Mucosa of rectum (tissue), 2 donors: ENCODE measurements around the gene ANKRD1.

Experiments used
- H3K27ac ChIP-seq, 2 donors: one replicate each; pipeline ENCODE4 v1.7.0; 2013; ENCODE audit warnings: inconsistent platforms in 2 of 2, low read depth in 2 of 2, low read length in 2 of 2
- H3K27me3 ChIP-seq, 2 donors: one replicate each; pipeline ENCODE4 v1.7.0; 2013; ENCODE audit warnings: low read length in 2 of 2; ENCODE audit not compliant: control insufficient read depth in 2 of 2, insufficient read depth in 2 of 2
- H3K36me3 ChIP-seq, 2 donors: one replicate each; pipeline ENCODE4 v1.7.0; 2013; ENCODE audit warnings: low read length in 2 of 2; ENCODE audit not compliant: control insufficient read depth in 2 of 2, insufficient read depth in 2 of 2
- H3K4me1 ChIP-seq, 2 donors: one replicate each; pipeline ENCODE4 v1.7.0; 2013; ENCODE audit warnings: low read length in 2 of 2, mild to moderate bottlenecking in 1 of 2; ENCODE audit not compliant: control insufficient read depth in 2 of 2, insufficient read depth in 2 of 2
- H3K4me3 ChIP-seq, 2 donors: one replicate each; pipeline ENCODE4 v1.7.0; 2013; ENCODE audit warnings: low read length in 2 of 2
- H3K9ac ChIP-seq, 2 donors: one replicate each; pipeline ENCODE4 v1.7.0; 2013; ENCODE audit warnings: low read length in 2 of 2, low read depth in 1 of 2, mild to moderate bottlenecking in 1 of 2
- H3K9me3 ChIP-seq, 2 donors: one replicate each; pipeline ENCODE4 v1.7.0; 2013; ENCODE audit warnings: low read length in 2 of 2; ENCODE audit not compliant: control insufficient read depth in 2 of 2
- donor health status: healthy.
- donor health status: Normal muscosa, but diverticular disease.

The ANKRD1 gene

GRCh38 chr10:90921906-90922305 lies 1.0 kb upstream of the ANKRD1 start:
- no peak overlapping the region for H3K9ac ChIP-seq
- no peaks in the 10 kb centered on the region for H3K36me3 ChIP-seq
- H3K9me3 ChIP-seq: no peaks in the 10 kb centered on the region
- H3K4me1 ChIP-seq: no peaks in the 10 kb centered on the region
- no peak overlapping the region for H3K27ac ChIP-seq
- no peak overlapping the region for H3K4me3 ChIP-seq
- no peaks in the 10 kb centered on the region for H3K27me3 ChIP-seq

DNA sequence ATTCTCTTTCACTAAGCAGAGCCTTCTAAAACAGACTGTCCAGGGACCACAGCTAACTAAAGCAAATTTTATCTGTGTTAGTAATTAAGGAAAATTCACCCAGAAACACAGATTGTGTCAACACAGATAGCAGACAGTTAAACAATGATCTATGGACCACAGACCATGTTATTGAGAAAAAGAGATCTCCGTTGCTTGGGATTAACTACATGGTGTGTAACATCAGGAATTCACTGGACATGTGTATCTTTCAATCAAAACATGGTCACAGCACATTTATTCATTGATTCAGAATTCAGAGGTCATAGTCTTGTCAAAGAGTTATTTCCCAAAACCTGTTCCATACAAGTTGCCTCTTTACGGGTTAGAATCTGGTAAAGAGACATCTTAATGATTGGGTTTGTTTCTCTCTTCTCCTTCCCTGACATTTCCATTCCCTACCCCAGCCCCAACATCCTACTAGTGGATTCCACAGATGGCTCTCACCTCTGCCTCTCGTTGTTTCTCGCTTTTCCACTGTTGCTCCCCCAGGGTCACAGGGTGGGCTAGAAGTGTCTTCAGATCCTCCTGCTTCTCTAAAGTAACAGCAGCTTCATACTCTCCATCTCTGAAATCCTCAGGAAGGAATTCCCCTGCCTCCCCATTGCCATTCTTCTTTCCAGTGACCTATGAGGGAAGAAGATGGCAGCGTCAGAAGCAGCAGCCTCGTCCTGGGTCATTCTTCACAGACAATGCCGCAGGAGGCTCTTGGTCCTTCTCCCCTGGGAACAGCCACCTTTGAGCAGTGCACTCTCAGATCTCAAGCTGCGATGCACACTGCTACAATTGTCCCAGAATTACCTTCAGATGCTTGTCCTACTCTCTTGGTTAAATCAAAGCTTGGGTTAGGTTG lies 958 bp downstream of the ANKRD1 start:
- Histone ChIP-seq H3K27me3 (no peaks in the 10 kb centered on the region), H3K9me3 (no peaks in the 10 kb centered on the region), H3K4me1 (no peaks in the 10 kb centered on the region), H3K36me3 (no peaks in the 10 kb centered on the region), H3K27ac (no peak overlapping the region), H3K4me3 (no peak overlapping the region), H3K9ac (no peak overlapping the region)

DNA sequence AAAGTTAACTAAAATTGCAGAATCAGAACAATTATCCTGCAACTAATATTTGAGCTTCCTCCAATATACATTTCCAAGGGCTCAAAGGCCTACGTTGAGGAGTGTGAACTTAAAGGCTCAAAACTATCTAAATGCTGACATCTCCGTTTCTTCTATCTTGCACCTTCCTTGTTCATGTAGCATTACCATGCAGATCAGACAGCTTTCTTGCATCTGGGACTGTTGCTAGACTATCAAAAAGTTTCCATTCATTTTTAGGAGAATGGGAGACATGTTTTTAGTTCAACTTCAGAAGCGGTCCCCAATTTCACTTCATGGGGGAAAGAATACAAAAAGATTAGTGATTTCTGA lies 2.9 kb downstream of the ANKRD1 start:
- Histone ChIP-seq H3K9me3 (no peaks in the 10 kb centered on the region), H3K4me1 (no peaks in the 10 kb centered on the region), H3K36me3 (no peaks in the 10 kb centered on the region), H3K9ac (no peak overlapping the region), H3K27ac (no peak overlapping the region), H3K27me3 (no peaks in the 10 kb centered on the region), H3K4me3 (no peak overlapping the region)

DNA sequence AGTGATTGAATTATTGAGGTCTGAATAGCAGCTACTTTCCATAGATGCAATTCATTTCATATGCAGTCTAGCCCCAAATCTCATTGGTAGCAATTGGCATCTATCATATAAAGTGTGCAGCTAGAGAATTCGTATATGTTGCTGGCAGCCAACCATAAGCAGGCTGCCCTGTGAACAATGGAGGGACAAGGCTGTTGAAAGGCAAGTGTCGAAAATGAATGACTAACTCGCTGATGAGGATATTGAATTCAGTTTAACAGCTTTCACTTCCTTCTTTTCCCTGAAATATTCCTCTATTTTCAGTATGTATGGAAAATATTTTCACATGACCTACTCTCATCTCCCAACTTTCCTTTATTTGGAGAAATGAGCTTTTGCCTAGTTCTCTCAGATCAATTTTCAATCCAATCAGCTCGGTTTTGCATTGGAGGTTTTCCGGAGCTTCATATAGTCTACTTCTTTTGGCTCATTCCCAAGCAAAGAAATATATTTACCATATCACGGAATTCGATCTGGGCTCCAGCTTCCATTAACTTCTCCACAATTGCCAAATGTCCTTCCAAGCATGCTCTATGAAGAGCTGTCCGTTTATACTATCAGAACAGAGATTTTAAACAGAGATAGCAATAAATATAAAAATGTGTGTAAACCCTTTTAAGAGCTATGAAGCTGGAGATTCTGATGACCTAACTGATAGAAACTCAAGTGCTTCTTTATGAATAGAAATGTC lies 3.5 kb downstream of the ANKRD1 start:
- no peaks in the 10 kb centered on the region for H3K36me3 ChIP-seq
- no peaks in the 10 kb centered on the region for H3K4me1 ChIP-seq
- no peak overlapping the region for H3K27ac ChIP-seq
- no peaks in the 10 kb centered on the region for H3K9me3 ChIP-seq
- H3K27me3 ChIP-seq: no peaks in the 10 kb centered on the region
- no peak overlapping the region for H3K4me3 ChIP-seq
- H3K9ac ChIP-seq: no peak overlapping the region

DNA sequence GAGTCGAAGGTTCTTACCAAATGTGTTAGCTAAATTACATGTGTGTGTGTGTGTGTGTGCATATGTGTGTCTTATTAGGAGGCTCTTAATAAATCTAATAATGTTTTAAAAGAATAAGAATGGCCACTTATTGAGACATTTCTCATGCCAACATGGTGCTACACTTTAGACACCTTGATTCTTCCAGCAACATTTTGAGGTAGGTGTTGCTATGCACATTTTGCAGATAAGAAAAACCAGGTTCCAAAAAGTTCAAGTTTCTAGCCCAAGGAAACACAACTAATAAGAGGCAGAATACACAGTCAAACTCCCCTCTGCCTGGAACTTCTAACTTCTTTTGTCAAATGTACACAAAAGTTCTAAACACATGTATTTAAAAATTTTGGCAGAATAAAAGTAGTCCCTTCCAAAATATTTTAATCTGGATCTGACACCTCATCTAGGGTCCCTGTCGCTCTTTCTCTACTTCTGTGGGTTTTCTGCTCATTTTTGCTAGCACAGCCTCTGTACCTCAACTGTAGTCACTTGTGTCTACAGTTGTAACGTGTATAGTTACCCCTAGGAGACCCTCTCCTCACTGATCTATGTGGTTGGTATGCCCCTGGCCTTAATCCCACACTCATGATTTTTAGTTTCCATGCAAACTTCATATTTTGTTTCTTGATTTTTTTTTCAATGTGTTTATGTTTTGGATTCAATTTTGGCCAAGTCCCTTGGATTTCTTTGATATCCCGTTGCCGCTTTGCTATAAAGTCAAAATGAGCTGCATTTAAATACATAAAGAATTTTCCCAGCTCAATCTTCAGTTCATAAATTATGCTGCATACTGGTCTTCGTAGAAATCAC lies 4.3 kb downstream of the ANKRD1 start:
- H3K4me3 ChIP-seq: no peak overlapping the region
- no peak overlapping the region for H3K9ac ChIP-seq
- H3K4me1 ChIP-seq: no peaks in the 10 kb centered on the region
- no peaks in the 10 kb centered on the region for H3K27me3 ChIP-seq
- no peak overlapping the region for H3K27ac ChIP-seq
- no peaks in the 10 kb centered on the region for H3K36me3 ChIP-seq
- H3K9me3 ChIP-seq: no peaks in the 10 kb centered on the region

- no peak overlapping the region for H3K27ac ChIP-seq
- no peak overlapping the region for H3K4me3 ChIP-seq
- no peaks in the 10 kb centered on the region for H3K36me3 ChIP-seq
- no peaks in the 10 kb centered on the region for H3K4me1 ChIP-seq
- H3K9me3 ChIP-seq: no peaks in the 10 kb centered on the region
- H3K27me3 ChIP-seq: no peaks in the 10 kb centered on the region
- H3K9ac ChIP-seq: no peak overlapping the region
Observed at GRCh38 chr10:90915766-90916075, 5.2 kb downstream of the ANKRD1 start.

DNA sequence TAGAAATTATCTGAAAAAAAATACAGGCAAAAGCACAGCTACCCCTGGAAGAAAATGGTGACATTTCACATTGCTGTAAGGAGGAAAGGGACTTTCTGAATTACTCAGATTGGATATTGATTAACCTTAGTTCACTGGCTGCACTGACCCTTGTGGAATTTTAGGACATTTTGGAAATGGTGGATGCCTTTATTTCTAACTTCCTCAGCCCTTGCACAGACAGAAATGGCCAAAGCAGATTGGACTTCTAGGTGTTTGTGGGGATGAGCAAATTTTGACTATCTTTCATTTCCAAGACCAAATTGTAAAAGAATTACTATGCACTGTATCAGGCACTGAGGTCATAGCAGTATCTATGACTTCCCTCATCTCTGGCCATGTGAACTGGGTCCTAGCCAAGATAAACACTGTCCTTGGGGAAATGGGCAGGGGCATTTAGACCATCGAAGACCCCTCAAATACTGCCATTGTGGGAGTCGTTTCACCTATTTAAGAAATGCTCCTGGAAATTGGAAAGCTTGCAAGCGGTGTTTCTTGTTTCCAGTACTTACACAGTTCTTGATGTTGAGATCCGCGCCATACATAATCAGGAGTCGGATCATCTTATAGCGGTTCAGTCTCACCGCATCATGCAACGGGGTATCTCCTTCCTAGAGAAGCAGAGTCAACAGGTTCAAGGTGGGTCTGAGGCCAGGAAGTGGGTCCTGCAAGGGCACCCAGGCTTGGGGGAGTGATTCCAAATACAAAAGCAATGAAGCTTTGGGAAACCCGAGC lies 5.7 kb downstream of the ANKRD1 start:
- H3K4me1 ChIP-seq: no peaks in the 10 kb centered on the region
- H3K36me3 ChIP-seq: no peaks in the 10 kb centered on the region
- H3K9me3 ChIP-seq: no peaks in the 10 kb centered on the region
- no peak overlapping the region for H3K9ac ChIP-seq
- no peak overlapping the region for H3K27ac ChIP-seq
- H3K4me3 ChIP-seq: no peak overlapping the region
- no peaks in the 10 kb centered on the region for H3K27me3 ChIP-seq

- H3K27ac ChIP-seq: no peak overlapping the region
- H3K9me3 ChIP-seq: no peaks in the 10 kb centered on the region
- H3K36me3 ChIP-seq: no peaks in the 10 kb centered on the region
- no peaks in the 10 kb centered on the region for H3K4me1 ChIP-seq
- H3K9ac ChIP-seq: no peak overlapping the region
- no peak overlapping the region for H3K4me3 ChIP-seq
- H3K27me3 ChIP-seq: no peaks in the 10 kb centered on the region
Observed at GRCh38 chr10:90913774-90914420, 7.0 kb downstream of the ANKRD1 start.

- Histone ChIP-seq H3K27me3 (no peaks in the 10 kb centered on the region), H3K4me3 (no peak overlapping the region), H3K27ac (no peak overlapping the region), H3K36me3 (no peaks in the 10 kb centered on the region), H3K9me3 (no peaks in the 10 kb centered on the region), H3K4me1 (no peaks in the 10 kb centered on the region), H3K9ac (no peak overlapping the region)
Observed at GRCh38 chr10:90912854-90913479, 7.9 kb downstream of the ANKRD1 start.
